IgD-negative memory B cell (primary cell): ENCODE data around the gene KRT28. TPM values are rescaled to one million over a fixed set of nuclear protein-coding genes. Genes with fewer than 3 reads are reported as not detected.

ENCODE experiments used
- polyA plus RNA-seq: library from polyadenylated mRNA; unstranded; fragments of 300-500 nt; fragmentation: Illumina TruSeq; gene quantifications from one replicate; pipeline ENCODE4 v1.2.3, GENCODE V29; 2021

Gene KRT28
- polyA plus RNA-seq, 1 donor from 2014 or later = not detected

Other genes starting within 250 kb of the KRT28 start
- gene CCR7, start 234.5 kb downstream of the KRT28 start, polyA plus RNA-seq = 257 TPM
- 221 TPM for gene SMARCE1, start 152.1 kb downstream of the KRT28 start, polyA plus RNA-seq
- gene KRT222, start 134.8 kb downstream of the KRT28 start, polyA plus RNA-seq = not detected
- not detected for gene KRT24, start 96.2 kb downstream of the KRT28 start, polyA plus RNA-seq
- gene KRT25, start 44.6 kb downstream of the KRT28 start, polyA plus RNA-seq = not detected
- gene KRT26, start 27.8 kb downstream of the KRT28 start, polyA plus RNA-seq = not detected
- gene KRT27, start 17.4 kb downstream of the KRT28 start, polyA plus RNA-seq = not detected
- gene KRT10, start 22.7 kb upstream of the KRT28 start, polyA plus RNA-seq = 201 TPM
- not detected for gene KRT12, start 67.3 kb upstream of the KRT28 start, polyA plus RNA-seq
- gene KRT20, start 85.3 kb upstream of the KRT28 start, polyA plus RNA-seq = not detected
- gene KRT23, start 137.7 kb upstream of the KRT28 start, polyA plus RNA-seq = not detected
- gene KRT39, start 167.0 kb upstream of the KRT28 start, polyA plus RNA-seq = not detected
- not detected for gene KRT40, start 184.4 kb upstream of the KRT28 start, polyA plus RNA-seq
- not detected for gene KRTAP3-3, start 194.2 kb upstream of the KRT28 start, polyA plus RNA-seq
- gene KRTAP3-2, start 199.9 kb upstream of the KRT28 start, polyA plus RNA-seq = not detected
- not detected for gene KRTAP3-1, start 209.2 kb upstream of the KRT28 start, polyA plus RNA-seq
- not detected for gene KRTAP1-5, start 227.2 kb upstream of the KRT28 start, polyA plus RNA-seq
- gene KRTAP1-4, start 230.2 kb upstream of the KRT28 start, polyA plus RNA-seq = not detected
- not detected for gene KRTAP1-3, start 234.9 kb upstream of the KRT28 start, polyA plus RNA-seq
- gene KRTAP1-1, start 241.5 kb upstream of the KRT28 start, polyA plus RNA-seq = not detected
- gene KRTAP2-1, start 247.4 kb upstream of the KRT28 start, polyA plus RNA-seq = not detected